Measurements from ENCODE around the gene TSSK1B.

TSSK1B gene

DNA sequence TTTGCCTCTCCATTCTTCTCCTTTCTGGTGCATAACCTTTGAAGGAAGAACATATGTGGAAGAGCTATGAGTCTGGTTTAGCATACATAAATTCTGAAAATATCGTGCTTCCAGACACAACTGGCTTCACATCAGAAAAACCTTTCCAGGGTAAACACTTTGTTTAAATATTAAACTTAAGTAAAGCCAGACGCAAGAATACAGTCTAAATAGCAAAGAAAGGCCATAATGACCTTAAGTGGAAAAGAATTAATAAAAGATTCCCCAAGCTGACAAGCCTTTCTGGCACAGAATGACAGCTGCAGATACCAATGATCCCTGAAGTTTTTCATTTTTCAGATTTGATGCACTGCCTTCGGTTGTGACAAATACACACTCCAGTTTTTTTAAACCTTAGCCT is 13.5 kb upstream of the TSSK1B start:
- POLR2A ChIA-PET: no interaction called here

DNA sequence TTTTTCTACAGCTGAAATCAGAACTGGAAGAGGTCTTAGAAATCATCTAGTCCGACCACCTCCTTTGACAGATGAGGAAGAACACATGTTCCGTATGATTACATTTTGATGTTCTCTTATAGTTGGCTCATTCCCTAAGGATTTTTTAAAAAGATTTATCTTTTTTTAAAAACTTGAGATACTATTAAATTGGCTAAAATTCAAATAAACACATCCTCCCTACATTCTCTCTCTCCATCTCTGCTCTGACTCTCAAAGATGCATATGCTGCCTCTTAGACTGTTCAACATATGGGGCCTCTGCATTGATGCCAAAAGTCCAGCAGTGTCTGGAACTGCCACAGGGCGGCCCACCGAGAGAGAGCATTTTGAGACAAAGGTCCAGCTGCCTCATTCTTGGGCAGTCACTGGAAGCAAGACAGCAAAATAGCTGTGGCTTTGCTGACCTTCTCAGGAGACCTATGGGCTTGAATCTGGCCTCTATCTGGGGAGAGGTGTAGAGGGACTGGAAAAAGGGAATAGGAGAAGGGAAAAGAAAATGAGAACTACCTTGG is 12.8 kb upstream of the TSSK1B start:
- Histone ChIP-seq H3K27ac (ENCODE audit: extremely low read depth, low read depth, low read length) (no peak overlapping the region), H3K4me1 (ENCODE audit: control insufficient read depth, insufficient read depth, low read length) (peaks cover 4% of the 10 kb centered on the region), H3K4me3 (ENCODE audit: low read depth, low read length) (no peak overlapping the region), H3K36me3 (ENCODE audit: control insufficient read depth in 2 of 2, insufficient read depth in 1 of 2, low read length in 2 of 2) (no peaks in the 10 kb centered on the region), H3K9me3 (ENCODE audit: control insufficient read depth, insufficient read depth, low read depth, low read length) (no peaks in the 10 kb centered on the region)
- TF ChIP-seq, protein P1, sequence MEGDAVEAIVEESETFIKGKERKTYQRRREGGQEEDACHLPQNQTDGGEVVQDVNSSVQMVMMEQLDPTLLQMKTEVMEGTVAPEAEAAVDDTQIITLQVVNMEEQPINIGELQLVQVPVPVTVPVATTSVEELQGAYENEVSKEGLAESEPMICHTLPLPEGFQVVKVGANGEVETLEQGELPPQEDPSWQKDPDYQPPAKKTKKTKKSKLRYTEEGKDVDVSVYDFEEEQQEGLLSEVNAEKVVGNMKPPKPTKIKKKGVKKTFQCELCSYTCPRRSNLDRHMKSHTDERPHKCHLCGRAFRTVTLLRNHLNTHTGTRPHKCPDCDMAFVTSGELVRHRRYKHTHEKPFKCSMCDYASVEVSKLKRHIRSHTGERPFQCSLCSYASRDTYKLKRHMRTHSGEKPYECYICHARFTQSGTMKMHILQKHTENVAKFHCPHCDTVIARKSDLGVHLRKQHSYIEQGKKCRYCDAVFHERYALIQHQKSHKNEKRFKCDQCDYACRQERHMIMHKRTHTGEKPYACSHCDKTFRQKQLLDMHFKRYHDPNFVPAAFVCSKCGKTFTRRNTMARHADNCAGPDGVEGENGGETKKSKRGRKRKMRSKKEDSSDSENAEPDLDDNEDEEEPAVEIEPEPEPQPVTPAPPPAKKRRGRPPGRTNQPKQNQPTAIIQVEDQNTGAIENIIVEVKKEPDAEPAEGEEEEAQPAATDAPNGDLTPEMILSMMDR (tag by site-specific recombination; IDR thresholded peaks at IDR 0.05): 0 out of 2 replicates have a peak, but pooled peaks have one; percentile 13
- no peak for TF ChIP-seq ZNF214 (tag by site-specific recombination; IDR thresholded peaks at IDR 0.05; ENCODE audit: borderline replicate concordance)
- POLR2A ChIA-PET: no interaction called here
- CTCF ChIA-PET: interaction anchor here (0.7 to 1.3 kb wide), 2 partner anchors 68 to 167 kb away, joined by 4 to 6 read pairs; no protein-coding TSS in a partner anchor

More for the DNA sequence above, 13.5 kb upstream of the TSSK1B start:
- TF ChIP-seq, protein P2, sequence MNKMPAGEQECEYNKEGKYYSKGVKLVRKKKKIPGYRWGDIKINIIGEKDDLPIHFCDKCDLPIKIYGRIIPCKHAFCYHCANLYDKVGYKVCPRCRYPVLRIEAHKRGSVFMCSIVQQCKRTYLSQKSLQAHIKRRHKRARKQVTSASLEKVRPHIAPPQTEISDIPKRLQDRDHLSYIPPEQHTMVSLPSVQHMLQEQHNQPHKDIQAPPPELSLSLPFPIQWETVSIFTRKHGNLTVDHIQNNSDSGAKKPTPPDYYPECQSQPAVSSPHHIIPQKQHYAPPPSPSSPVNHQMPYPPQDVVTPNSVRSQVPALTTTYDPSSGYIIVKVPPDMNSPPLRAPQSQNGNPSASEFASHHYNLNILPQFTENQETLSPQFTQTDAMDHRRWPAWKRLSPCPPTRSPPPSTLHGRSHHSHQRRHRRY (tag by site-specific recombination; IDR thresholded peaks at IDR 0.05): no peak
- TF ChIP-seq GLIS1 (tag by site-specific recombination; IDR thresholded peaks at IDR 0.05) (no peak), ZFP37 (tag by site-specific recombination; IDR thresholded peaks at IDR 0.05) (no peak), ZNF404 (tag by site-specific recombination; IDR thresholded peaks at IDR 0.05) (no peak)
- TF ChIP-seq, protein P3, sequence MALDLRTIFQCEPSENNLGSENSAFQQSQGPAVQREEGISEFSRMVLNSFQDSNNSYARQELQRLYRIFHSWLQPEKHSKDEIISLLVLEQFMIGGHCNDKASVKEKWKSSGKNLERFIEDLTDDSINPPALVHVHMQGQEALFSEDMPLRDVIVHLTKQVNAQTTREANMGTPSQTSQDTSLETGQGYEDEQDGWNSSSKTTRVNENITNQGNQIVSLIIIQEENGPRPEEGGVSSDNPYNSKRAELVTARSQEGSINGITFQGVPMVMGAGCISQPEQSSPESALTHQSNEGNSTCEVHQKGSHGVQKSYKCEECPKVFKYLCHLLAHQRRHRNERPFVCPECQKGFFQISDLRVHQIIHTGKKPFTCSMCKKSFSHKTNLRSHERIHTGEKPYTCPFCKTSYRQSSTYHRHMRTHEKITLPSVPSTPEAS (tag by site-specific recombination; IDR thresholded peaks at IDR 0.05): no peak
- TF ChIP-seq, protein P4, sequence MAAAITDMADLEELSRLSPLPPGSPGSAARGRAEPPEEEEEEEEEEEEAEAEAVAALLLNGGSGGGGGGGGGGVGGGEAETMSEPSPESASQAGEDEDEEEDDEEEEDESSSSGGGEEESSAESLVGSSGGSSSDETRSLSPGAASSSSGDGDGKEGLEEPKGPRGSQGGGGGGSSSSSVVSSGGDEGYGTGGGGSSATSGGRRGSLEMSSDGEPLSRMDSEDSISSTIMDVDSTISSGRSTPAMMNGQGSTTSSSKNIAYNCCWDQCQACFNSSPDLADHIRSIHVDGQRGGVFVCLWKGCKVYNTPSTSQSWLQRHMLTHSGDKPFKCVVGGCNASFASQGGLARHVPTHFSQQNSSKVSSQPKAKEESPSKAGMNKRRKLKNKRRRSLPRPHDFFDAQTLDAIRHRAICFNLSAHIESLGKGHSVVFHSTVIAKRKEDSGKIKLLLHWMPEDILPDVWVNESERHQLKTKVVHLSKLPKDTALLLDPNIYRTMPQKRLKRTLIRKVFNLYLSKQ (tag by site-specific recombination; IDR thresholded peaks at IDR 0.05; ENCODE audit: borderline replicate concordance): no peak
- TF ChIP-seq, protein P5, sequence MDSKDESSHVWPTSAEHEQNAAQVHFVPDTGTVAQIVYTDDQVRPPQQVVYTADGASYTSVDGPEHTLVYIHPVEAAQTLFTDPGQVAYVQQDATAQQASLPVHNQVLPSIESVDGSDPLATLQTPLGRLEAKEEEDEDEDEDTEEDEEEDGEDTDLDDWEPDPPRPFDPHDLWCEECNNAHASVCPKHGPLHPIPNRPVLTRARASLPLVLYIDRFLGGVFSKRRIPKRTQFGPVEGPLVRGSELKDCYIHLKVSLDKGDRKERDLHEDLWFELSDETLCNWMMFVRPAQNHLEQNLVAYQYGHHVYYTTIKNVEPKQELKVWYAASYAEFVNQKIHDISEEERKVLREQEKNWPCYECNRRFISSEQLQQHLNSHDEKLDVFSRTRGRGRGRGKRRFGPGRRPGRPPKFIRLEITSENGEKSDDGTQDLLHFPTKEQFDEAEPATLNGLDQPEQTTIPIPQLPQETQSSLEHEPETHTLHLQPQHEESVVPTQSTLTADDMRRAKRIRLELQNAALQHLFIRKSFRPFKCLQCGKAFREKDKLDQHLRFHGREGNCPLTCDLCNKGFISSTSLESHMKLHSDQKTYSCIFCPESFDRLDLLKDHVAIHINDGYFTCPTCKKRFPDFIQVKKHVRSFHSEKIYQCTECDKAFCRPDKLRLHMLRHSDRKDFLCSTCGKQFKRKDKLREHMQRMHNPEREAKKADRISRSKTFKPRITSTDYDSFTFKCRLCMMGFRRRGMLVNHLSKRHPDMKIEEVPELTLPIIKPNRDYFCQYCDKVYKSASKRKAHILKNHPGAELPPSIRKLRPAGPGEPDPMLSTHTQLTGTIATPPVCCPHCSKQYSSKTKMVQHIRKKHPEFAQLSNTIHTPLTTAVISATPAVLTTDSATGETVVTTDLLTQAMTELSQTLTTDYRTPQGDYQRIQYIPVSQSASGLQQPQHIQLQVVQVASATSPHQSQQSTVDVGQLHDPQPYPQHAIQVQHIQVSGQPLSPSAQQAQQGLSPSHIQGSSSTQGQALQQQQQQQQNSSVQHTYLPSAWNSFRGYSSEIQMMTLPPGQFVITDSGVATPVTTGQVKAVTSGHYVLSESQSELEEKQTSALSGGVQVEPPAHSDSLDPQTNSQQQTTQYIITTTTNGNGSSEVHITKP (tag by site-specific recombination; IDR thresholded peaks at IDR 0.05): no peak
- no peaks in the 10 kb centered on the region for H3K36me3 ChIP-seq (ENCODE audit: control insufficient read depth in 2 of 2, insufficient read depth in 1 of 2, low read length in 2 of 2)
- no peak overlapping the region for H3K4me3 ChIP-seq (ENCODE audit: low read depth, low read length)
- H3K9me3 ChIP-seq (ENCODE audit: control insufficient read depth, insufficient read depth, low read depth, low read length): no peaks in the 10 kb centered on the region
- peaks cover 4% of the 10 kb centered on the region for H3K4me1 ChIP-seq (ENCODE audit: control insufficient read depth, insufficient read depth, low read length)
- no peak overlapping the region for H3K27ac ChIP-seq (ENCODE audit: extremely low read depth, low read depth, low read length)
- CTCF ChIA-PET: interaction anchor here (0.7 to 1.8 kb wide), 3 partner anchors 13 to 167 kb away, joined by 4 to 6 read pairs (median 4); no protein-coding TSS in a partner anchor

DNA sequence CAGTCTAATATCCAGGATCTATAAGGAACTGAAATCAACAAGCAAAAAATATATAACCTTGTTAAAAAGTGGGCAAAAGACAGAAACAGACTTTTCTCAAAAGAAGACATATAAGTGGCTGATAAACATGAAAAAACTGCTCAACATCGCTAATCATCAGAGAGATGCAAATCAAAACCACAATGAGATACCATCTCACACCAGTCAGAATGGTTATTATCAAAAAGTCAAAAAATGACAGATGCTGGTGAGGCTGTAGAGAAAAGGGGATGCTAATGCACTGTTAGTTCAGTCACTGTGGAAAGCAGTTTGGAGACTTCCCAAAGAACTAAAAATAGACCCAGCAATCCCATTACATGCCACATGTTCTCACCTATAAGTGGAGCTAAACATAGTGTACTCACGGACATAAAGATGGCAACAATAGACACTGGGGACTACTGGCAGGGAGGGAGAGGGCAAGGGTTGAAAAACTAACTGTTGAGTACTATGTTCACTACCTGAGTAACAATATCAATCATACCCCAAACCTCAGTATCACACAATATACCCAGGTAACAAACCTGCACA is 11.7 kb upstream of the TSSK1B start:
- no peaks in the 10 kb centered on the region for H3K36me3 ChIP-seq (ENCODE audit: control insufficient read depth in 2 of 2, insufficient read depth in 1 of 2, low read length in 2 of 2)
- H3K4me1 ChIP-seq (ENCODE audit: control insufficient read depth, insufficient read depth, low read length): peaks cover 4% of the 10 kb centered on the region
- H3K27ac ChIP-seq (ENCODE audit: extremely low read depth, low read depth, low read length): no peak overlapping the region
- ChIA-PET POLR2A (no interaction called here), CTCF (interaction anchor here (0.6 to 0.9 kb wide), 2 partner anchors 65 to 351 kb away, joined by 3 read pairs; no protein-coding TSS in a partner anchor)
- H3K9me3 ChIP-seq (ENCODE audit: control insufficient read depth, insufficient read depth, low read depth, low read length): no peaks in the 10 kb centered on the region
- H3K4me3 ChIP-seq (ENCODE audit: low read depth, low read length): no peak overlapping the region
- TF ChIP-seq, protein P6, sequence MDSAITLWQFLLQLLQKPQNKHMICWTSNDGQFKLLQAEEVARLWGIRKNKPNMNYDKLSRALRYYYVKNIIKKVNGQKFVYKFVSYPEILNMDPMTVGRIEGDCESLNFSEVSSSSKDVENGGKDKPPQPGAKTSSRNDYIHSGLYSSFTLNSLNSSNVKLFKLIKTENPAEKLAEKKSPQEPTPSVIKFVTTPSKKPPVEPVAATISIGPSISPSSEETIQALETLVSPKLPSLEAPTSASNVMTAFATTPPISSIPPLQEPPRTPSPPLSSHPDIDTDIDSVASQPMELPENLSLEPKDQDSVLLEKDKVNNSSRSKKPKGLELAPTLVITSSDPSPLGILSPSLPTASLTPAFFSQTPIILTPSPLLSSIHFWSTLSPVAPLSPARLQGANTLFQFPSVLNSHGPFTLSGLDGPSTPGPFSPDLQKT (IDR thresholded peaks at IDR 0.05; ENCODE audit: borderline replicate concordance, low read depth, low read length): no peak
- TF ChIP-seq ZFP69B (tag by site-specific recombination; IDR thresholded peaks at IDR 0.05) (no peak), GFI1B (tag by site-specific recombination; IDR thresholded peaks at IDR 0.05) (no peak), SP7 (tag by site-specific recombination; IDR thresholded peaks at IDR 0.05) (no peak), ZNF214 (tag by site-specific recombination; IDR thresholded peaks at IDR 0.05; ENCODE audit: borderline replicate concordance) (no peak), ZNF501 (tag by site-specific recombination; IDR thresholded peaks at IDR 0.05) (no peak), ZNF596 (tag by site-specific recombination; IDR thresholded peaks at IDR 0.05) (no peak), ZNF169 (tag by site-specific recombination; IDR thresholded peaks at IDR 0.05) (no peak), PRDM1 (tag by site-specific recombination; IDR thresholded peaks at IDR 0.05) (no peak)

All from HEK293 (cell line).